Gastroesophageal sphincter (tissue), 3 donors: ENCODE measurements around the gene PPP1R26.
"Not testable (repeated sequence)": the region's sequence is repeated elsewhere in the genome, so short reads cannot be mapped to it uniquely, and the experiment has no call there.

Experiments
- CTCF ChIP-seq, 4 experiments: fragments of 200-600 bp in 2 of 4; fragments of 450-650 bp in 2 of 4; sonication (generic) in 1 of 4; IDR thresholded peaks; one replicate each; pipeline ENCODE4 v1.5.1; 2017 to 2019; ENCODE audit warnings: antibody characterized with exemption in 4 of 4, mild to moderate bottlenecking in 2 of 4, moderate library complexity in 2 of 4
- POLR2AphosphoS5 ChIP-seq: sonication (generic); formaldehyde crosslinking; IDR thresholded peaks from one replicate; pipeline ENCODE4 v1.6.1; 2017; ENCODE audit warnings: antibody characterized with exemption

- not testable (repeated sequence) for TF ChIP-seq POLR2AphosphoS5; CTCF (IDR thresholded peaks at IDR 0.05)
Observed at GRCh38 chr9:135534192-135534711, 54.7 kb downstream of the PPP1R26 start.
